Type B pancreatic cell (in vitro differentiated cells): Measurements from ENCODE around the gene TSR2. TPM values are rescaled to one million over a fixed set of nuclear protein-coding genes. Genes with fewer than 3 reads are reported as not detected.
"Not testable (repeated sequence)": the region's sequence is repeated elsewhere in the genome, so short reads cannot be mapped to it uniquely, and the experiment has no call there.

Source experiments
- DNase-seq: peaks from one replicate; pipeline ENCODE4 v3.0.0; 2021; ENCODE audit warnings: mixed read lengths; ENCODE audit not compliant: unreplicated experiment; ENCODE audit errors: extremely low spot score
- H3K27ac Mint-ChIP-seq: 2 replicates; pipeline ENCODE4 v1.8.0; 2021; ENCODE audit warnings: mild to moderate bottlenecking, mixed read lengths
- H3K27me3 Mint-ChIP-seq: 2 replicates; pipeline ENCODE4 v1.8.0; 2021; ENCODE audit warnings: mixed read lengths
- H3K36me3 Mint-ChIP-seq: 2 replicates; pipeline ENCODE4 v1.8.0; 2021; ENCODE audit warnings: mixed read lengths
- H3K4me1 Mint-ChIP-seq: one replicate; pipeline ENCODE4 v1.8.0; 2021; ENCODE audit warnings: mixed read lengths; ENCODE audit not compliant: unreplicated experiment
- H3K4me3 Mint-ChIP-seq: 2 replicates; pipeline ENCODE4 v1.8.0; 2021; ENCODE audit warnings: mild to moderate bottlenecking, mixed read lengths
- H3K9me3 Mint-ChIP-seq: 2 replicates; pipeline ENCODE4 v1.8.0; 2021; ENCODE audit warnings: mixed read lengths
- CTCF ChIP-seq: fragments of 200-600 bp; sonication (generic); conservative IDR thresholded peaks from 2 replicates; pipeline ENCODE4 v1.5.0; 2021; ENCODE audit warnings: antibody characterized with exemption, mild to moderate bottlenecking
- total RNA-seq: library from RNA; stranded (reverse); gene quantifications from 2 replicates; pipeline ENCODE4 v1.2.1, GENCODE V29; 2021; ENCODE audit warnings: low replicate concordance

The TSR2 gene
- total RNA-seq, 1 donor from 2014 or later = 39.1 TPM

- no peaks in the 10 kb centered on the region for H3K27me3 Mint-ChIP-seq
- no peaks in the 10 kb centered on the region for H3K36me3 Mint-ChIP-seq
- H3K27ac Mint-ChIP-seq = peak overlapping the region; percentile 43
- H3K4me1 Mint-ChIP-seq = peaks cover 16% of the 10 kb centered on the region
- H3K4me3 Mint-ChIP-seq = no peak overlapping the region
- no peaks in the 10 kb centered on the region for H3K9me3 Mint-ChIP-seq
- no peak for DNase-seq
- TF ChIP-seq CTCF = no peak
Observed at GRCh38 chrX:54479136-54480111, 39.2 kb downstream of the TSR2 start.

GRCh38 chrX:54482839-54483593, 42.8 kb downstream of the TSR2 start:
- no peak for DNase-seq
- Mint-ChIP-seq H3K27me3 (no peaks in the 10 kb centered on the region), H3K4me1 (peaks cover 21% of the 10 kb centered on the region), H3K9me3 (no peaks in the 10 kb centered on the region), H3K27ac (peak overlapping the region; percentile 61), H3K4me3 (no peak overlapping the region), H3K36me3 (no peaks in the 10 kb centered on the region)
- TF ChIP-seq CTCF = no peak

- Mint-ChIP-seq H3K27ac (peak overlapping the region; percentile 61), H3K4me3 (peak overlapping the region; percentile 65), H3K27me3 (no peaks in the 10 kb centered on the region), H3K4me1 (peaks cover 21% of the 10 kb centered on the region), H3K36me3 (peaks cover 5% of the 10 kb centered on the region), H3K9me3 (peaks cover 5% of the 10 kb centered on the region)
- no peak for DNase-seq
- no peak for TF ChIP-seq CTCF
Observed at GRCh38 chrX:54483946-54484345, 43.7 kb downstream of the TSR2 start.

GRCh38 chrX:54484666-54485065, 44.5 kb downstream of the TSR2 start:
- H3K4me1 Mint-ChIP-seq = peaks cover 17% of the 10 kb centered on the region
- H3K36me3 Mint-ChIP-seq = peaks cover 5% of the 10 kb centered on the region
- no peaks in the 10 kb centered on the region for H3K27me3 Mint-ChIP-seq
- H3K27ac Mint-ChIP-seq = no peak overlapping the region
- H3K4me3 Mint-ChIP-seq = no peak overlapping the region
- peaks cover 5% of the 10 kb centered on the region for H3K9me3 Mint-ChIP-seq
- no peak for DNase-seq
- no peak for TF ChIP-seq CTCF

GRCh38 chrX:54489819-54490218, 49.6 kb downstream of the TSR2 start:
- not testable (repeated sequence) for H3K27me3 Mint-ChIP-seq, DNase-seq, H3K27ac Mint-ChIP-seq, H3K4me3 Mint-ChIP-seq, H3K9me3 Mint-ChIP-seq
- Mint-ChIP-seq H3K4me1 (peaks cover 17% of the 10 kb centered on the region), H3K36me3 (peaks cover 12% of the 10 kb centered on the region)

GRCh38 chrX:54492340-54492739, 52.1 kb downstream of the TSR2 start:
- H3K36me3 Mint-ChIP-seq = peaks cover 12% of the 10 kb centered on the region
- no peak for TF ChIP-seq CTCF
- H3K4me1 Mint-ChIP-seq = peaks cover 12% of the 10 kb centered on the region
- no peak for DNase-seq
- no peak overlapping the region for H3K4me3 Mint-ChIP-seq
- H3K27me3 Mint-ChIP-seq = no peaks in the 10 kb centered on the region
- no peak overlapping the region for H3K27ac Mint-ChIP-seq
- H3K9me3 Mint-ChIP-seq = peaks cover 8% of the 10 kb centered on the region
